WTC11 (cell line): Measurements from ENCODE around the gene LRRC72. TPM values are rescaled to one million over a fixed set of nuclear protein-coding genes. Genes with fewer than 3 reads are reported as not detected.
"Not testable (repeated sequence)": the region's sequence is repeated elsewhere in the genome, so short reads cannot be mapped to it uniquely, and the experiment has no call there.

Source experiments
- ATAC-seq: fragments of 200-7000 bp; cut with Tn5 transposase; 2 replicates; pipeline ENCODE4 v1.10.0; 2021; ENCODE audit warnings: mild to moderate bottlenecking, moderate library complexity
- CTCF ChIA-PET: fragments of 300-600 bp; sonication (Branson Sonifier 250); formaldehyde crosslinking; loops from one replicate; lab custom pipeline; 2021; ENCODE audit warnings: antibody characterized with exemption; lab: Charles Lee
- POLR2A ChIA-PET: fragments of 350-600 bp; sonication (Branson Sonifier 250); formaldehyde crosslinking; loops from one replicate; lab custom pipeline; 2021; ENCODE audit warnings: antibody characterized with exemption; lab: Charles Lee
- DNase-seq: peaks from one replicate; pipeline ENCODE4 v3.0.0; 2021; ENCODE audit warnings: low spot score
- H3K27ac Mint-ChIP-seq: 2 replicates; pipeline ENCODE4 v1.8.0; 2021; ENCODE audit warnings: mixed read lengths
- H3K27me3 Mint-ChIP-seq: 2 replicates; pipeline ENCODE4 v1.8.0; 2021; ENCODE audit warnings: low read depth, mild to moderate bottlenecking, moderate library complexity, mixed read lengths
- H3K36me3 Mint-ChIP-seq: 2 replicates; pipeline ENCODE4 v1.8.0; 2021; ENCODE audit warnings: mixed read lengths
- H3K4me1 Mint-ChIP-seq: 2 replicates; pipeline ENCODE4 v1.8.0; 2022; ENCODE audit warnings: mixed read lengths
- H3K4me3 Mint-ChIP-seq: 2 replicates; pipeline ENCODE4 v1.8.0; 2021; ENCODE audit warnings: mild to moderate bottlenecking, moderate library complexity, mixed read lengths
- H3K9me3 Mint-ChIP-seq: 2 replicates; pipeline ENCODE4 v1.8.0; 2021; ENCODE audit warnings: mixed read lengths
- CBFB ChIP-seq: sonication (generic); formaldehyde crosslinking; IDR thresholded peaks from 2 replicates; pipeline ENCODE4 v1.8.1; 2022; ENCODE audit warnings: mild to moderate bottlenecking, low read depth, missing genetic modification reagents
- FOXJ3 ChIP-seq: sonication (generic); formaldehyde crosslinking; IDR thresholded peaks from 2 replicates; pipeline ENCODE4 v1.9.0; 2021; ENCODE audit warnings: missing genetic modification reagents, mild to moderate bottlenecking, borderline replicate concordance
- MAX ChIP-seq: sonication (generic); formaldehyde crosslinking; IDR thresholded peaks from 2 replicates; pipeline ENCODE4 v1.8.0; 2022; ENCODE audit warnings: mild to moderate bottlenecking, missing genetic modification reagents
- MXD4 ChIP-seq: fragments of 250-450 bp; sonication (Bioruptor Pico); IDR thresholded peaks from 2 replicates; pipeline ENCODE4 v1.8.0; 2021; ENCODE audit warnings: mild to moderate bottlenecking, moderate library complexity, borderline replicate concordance
- NR2C2 ChIP-seq: sonication (generic); formaldehyde crosslinking; IDR thresholded peaks from 2 replicates; pipeline ENCODE4 v1.8.0; 2022; ENCODE audit warnings: mild to moderate bottlenecking, missing genetic modification reagents
- PRRX2 ChIP-seq: fragments of 250-450 bp; sonication (Bioruptor Pico); IDR thresholded peaks from 2 replicates; pipeline ENCODE4 v1.8.0; 2021; ENCODE audit warnings: mild to moderate bottlenecking
- STAT6 ChIP-seq: sonication (generic); formaldehyde crosslinking; conservative IDR thresholded peaks from 2 replicates; pipeline ENCODE4 v1.8.1; 2023; ENCODE audit warnings: mild to moderate bottlenecking, low read depth, missing genetic modification reagents, moderate library complexity
- ZNF532 ChIP-seq: fragments of 250-450 bp; sonication (Bioruptor Pico); IDR thresholded peaks from 2 replicates; pipeline ENCODE4 v1.9.0; 2021; ENCODE audit warnings: mild to moderate bottlenecking, borderline replicate concordance
- ZSCAN18 ChIP-seq: fragments of 250-450 bp; sonication (Bioruptor Pico); IDR thresholded peaks from 2 replicates; pipeline ENCODE4 v2.1.2; 2022; ENCODE audit warnings: mild to moderate bottlenecking, moderate library complexity
- total RNA-seq: library from RNA; stranded (reverse); gene quantifications from 3 replicates; pipeline ENCODE4 v1.2.3, GENCODE V29; 2021
- TF ChIP-seq, protein P1 (sequence below): sonication (generic); formaldehyde crosslinking; IDR thresholded peaks from 2 replicates; pipeline ENCODE4 v1.8.1; 2022; ENCODE audit warnings: missing genetic modification reagents, borderline replicate concordance

Gene LRRC72
- total RNA-seq, 1 experiment from 2014 or later, result not detected

DNA sequence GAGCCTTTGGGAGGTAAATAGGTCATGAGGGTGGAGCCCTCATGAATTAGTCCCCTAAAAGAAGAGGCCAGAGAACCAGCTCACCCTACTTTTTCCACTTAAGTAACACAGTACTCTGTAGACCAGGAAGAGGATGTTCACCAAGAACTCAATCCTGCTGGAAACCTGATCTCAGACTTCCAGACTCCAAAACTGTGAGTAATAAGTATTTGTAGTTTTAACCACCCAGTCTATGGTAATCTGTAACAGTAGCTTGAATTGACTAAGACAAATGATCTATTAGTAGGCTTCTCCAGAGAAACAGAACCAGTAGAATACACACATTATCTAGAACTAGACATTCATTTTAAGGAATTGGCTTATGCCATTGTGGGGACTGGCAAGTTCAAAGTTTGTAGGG, 67.4 kb downstream of the LRRC72 start (continued):
- TF ChIP-seq STAT6, result no peak
- TF ChIP-seq, protein P1, sequence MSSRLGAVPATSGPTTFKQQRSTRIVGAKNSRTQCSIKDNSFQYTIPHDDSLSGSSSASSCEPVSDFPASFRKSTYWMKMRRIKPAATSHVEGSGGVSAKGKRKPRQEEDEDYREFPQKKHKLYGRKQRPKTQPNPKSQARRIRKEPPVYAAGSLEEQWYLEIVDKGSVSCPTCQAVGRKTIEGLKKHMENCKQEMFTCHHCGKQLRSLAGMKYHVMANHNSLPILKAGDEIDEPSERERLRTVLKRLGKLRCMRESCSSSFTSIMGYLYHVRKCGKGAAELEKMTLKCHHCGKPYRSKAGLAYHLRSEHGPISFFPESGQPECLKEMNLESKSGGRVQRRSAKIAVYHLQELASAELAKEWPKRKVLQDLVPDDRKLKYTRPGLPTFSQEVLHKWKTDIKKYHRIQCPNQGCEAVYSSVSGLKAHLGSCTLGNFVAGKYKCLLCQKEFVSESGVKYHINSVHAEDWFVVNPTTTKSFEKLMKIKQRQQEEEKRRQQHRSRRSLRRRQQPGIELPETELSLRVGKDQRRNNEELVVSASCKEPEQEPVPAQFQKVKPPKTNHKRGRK (CRISPR knock-in tag), result no peak
- no peak for TF ChIP-seq CBFB
- TF ChIP-seq PRRX2 (CRISPR knock-in tag), result no peak

- CTCF ChIA-PET, result no interaction called here
- TF ChIP-seq ZSCAN18 (CRISPR knock-in tag) (no peak), FOXJ3 (no peak), MAX (CRISPR knock-in tag) (no peak), NR2C2 (no peak), CBFB (no peak), ZNF532 (CRISPR knock-in tag) (no peak)
- Mint-ChIP-seq H3K36me3 (no peaks in the 10 kb centered on the region), H3K27ac (no peak overlapping the region), H3K4me3 (no peak overlapping the region), H3K27me3 (no peaks in the 10 kb centered on the region), H3K9me3 (no peaks in the 10 kb centered on the region), H3K4me1 (peaks cover 11% of the 10 kb centered on the region)
- POLR2A ChIA-PET, result interaction anchor here (0.8 kb wide), 1 partner anchor 86 kb away, joined by 4 read pairs; no protein-coding TSS in a partner anchor
- ATAC-seq, result no peak
- DNase-seq, result no peak
Observed at GRCh38 chr7:16594676-16595075, 68.1 kb downstream of the LRRC72 start.

- H3K27ac Mint-ChIP-seq, CTCF ChIA-PET, POLR2A ChIA-PET, DNase-seq, H3K36me3 Mint-ChIP-seq, H3K9me3 Mint-ChIP-seq, H3K27me3 Mint-ChIP-seq, H3K4me3 Mint-ChIP-seq, ATAC-seq: not testable (repeated sequence)
- peaks cover 11% of the 10 kb centered on the region for H3K4me1 Mint-ChIP-seq
Observed at GRCh38 chr7:16595596-16595995, 69.0 kb downstream of the LRRC72 start.

- peak overlapping the region; percentile 53 for H3K27ac Mint-ChIP-seq
- no peak for TF ChIP-seq MXD4
- no peak overlapping the region for H3K4me3 Mint-ChIP-seq
- ATAC-seq (peak; percentile 73), DNase-seq (no peak)
- CTCF ChIA-PET, result interaction anchor here (0.7 to 0.9 kb wide), 2 partner anchors 10 to 164 kb away, joined by 3 to 4 read pairs; no protein-coding TSS in a partner anchor
- peaks cover 11% of the 10 kb centered on the region for H3K4me1 Mint-ChIP-seq
- no peaks in the 10 kb centered on the region for H3K9me3 Mint-ChIP-seq
- peaks cover 4% of the 10 kb centered on the region; the same call in 1 of the 2 replicates for H3K36me3 Mint-ChIP-seq
- H3K27me3 Mint-ChIP-seq, result no peaks in the 10 kb centered on the region
- POLR2A ChIA-PET, result no interaction called here
Observed at GRCh38 chr7:16598015-16598414, 71.4 kb downstream of the LRRC72 start.
